HepG2 (cell line): ENCODE results near the gene ALOX5.
"Not testable (repeated sequence)": the region's sequence is repeated elsewhere in the genome, so short reads cannot be mapped to it uniquely, and the experiment has no call there.

ENCODE experiments used
- BHLHE40 ChIP-seq: IDR thresholded peaks from 2 replicates; pipeline ENCODE4 v1.6.1; 2011; ENCODE audit warnings: low read length, improper control_type of control experiment
- CEBPB ChIP-seq: IDR thresholded peaks from 2 replicates; pipeline ENCODE4 v1.6.1; 2011; ENCODE audit warnings: low read depth, low read length, improper control_type of control experiment, borderline replicate concordance
- EP300 ChIP-seq, 3 experiments: sonication (generic) in 1 of 3; formaldehyde crosslinking in 1 of 3; IDR thresholded peaks; 2 replicates each; pipeline versions ENCODE4 v1.5.1 to v1.6.1; 2011 to 2020; ENCODE audit warnings: low read depth in 2 of 3, low read length in 2 of 3, borderline replicate concordance in 1 of 3, improper control_type of control experiment in 1 of 3, mild to moderate bottlenecking in 1 of 3, missing genetic modification reagents in 1 of 3, moderate library complexity in 1 of 3
- ETV6 ChIP-seq: sonication (generic); formaldehyde crosslinking; conservative IDR thresholded peaks from 2 replicates; pipeline ENCODE4 v1.4.0; 2020; ENCODE audit warnings: missing genetic modification reagents
- MXI1 ChIP-seq: IDR thresholded peaks from 3 replicates; pipeline ENCODE4 v1.6.1; 2012; ENCODE audit warnings: low read depth, low read length, inconsistent platforms, borderline replicate concordance
- SALL1 ChIP-seq: sonication (generic); formaldehyde crosslinking; IDR thresholded peaks from 2 replicates; pipeline ENCODE4 v1.8.0; 2022; ENCODE audit warnings: mild to moderate bottlenecking, missing genetic modification reagents
- TCF7L2 ChIP-seq: IDR thresholded peaks from 2 replicates; pipeline ENCODE4 v1.6.1; 2011; ENCODE audit warnings: mild to moderate bottlenecking, low read depth, low read length, moderate library complexity
- ZNF24 ChIP-seq: fragments of 450-650 bp; IDR thresholded peaks from 2 replicates; pipeline ENCODE4 v1.6.1; 2017; ENCODE audit warnings: antibody characterized with exemption, mild to moderate bottlenecking
- ZNF282 ChIP-seq: fragments of 450-650 bp; IDR thresholded peaks from 2 replicates; pipeline ENCODE4 v1.6.1; 2018; ENCODE audit not compliant: partially characterized antibody
- ZNF367 ChIP-seq: sonication (generic); formaldehyde crosslinking; IDR thresholded peaks from 2 replicates; pipeline ENCODE4 v1.4.0; 2020; ENCODE audit warnings: missing genetic modification reagents, borderline replicate concordance
- ZNF605 ChIP-seq: sonication (generic); formaldehyde crosslinking; IDR thresholded peaks from 2 replicates; pipeline ENCODE4 v1.8.0; 2022; ENCODE audit warnings: mild to moderate bottlenecking, missing genetic modification reagents
- TF ChIP-seq, protein P1 (sequence below): sonication (generic); formaldehyde crosslinking; IDR thresholded peaks from 2 replicates; pipeline ENCODE4 v1.5.0; 2020; ENCODE audit warnings: mild to moderate bottlenecking, missing genetic modification reagents, moderate library complexity
- TF ChIP-seq, protein P2 (sequence below): sonication (generic); formaldehyde crosslinking; IDR thresholded peaks from 2 replicates; pipeline ENCODE4 v1.5.0; 2020; ENCODE audit warnings: missing genetic modification reagents

DNA sequence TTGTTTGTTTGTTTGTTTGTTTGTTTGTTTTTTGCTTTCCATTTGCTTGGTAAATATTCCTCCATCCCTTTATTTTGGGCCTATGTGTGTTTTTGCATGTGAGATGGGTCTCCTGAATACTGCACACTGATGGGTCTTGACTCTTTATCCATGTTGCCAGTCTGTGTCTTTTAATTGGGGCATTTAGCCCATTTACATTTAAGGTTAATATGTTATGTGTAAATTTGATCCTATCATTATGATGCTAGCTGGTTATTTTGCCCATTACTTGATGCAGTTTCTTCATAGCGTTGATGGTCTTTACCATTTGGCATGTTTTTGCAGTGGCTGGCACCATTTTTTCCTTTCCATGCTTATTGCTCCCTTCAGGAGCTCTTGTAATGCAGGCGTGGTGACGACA is 42.2 kb upstream of the ALOX5 start:
- not testable (repeated sequence) for TF ChIP-seq ETV6 (CRISPR knock-in tag); ZNF24; TCF7L2; EP300 (IDR thresholded peaks at IDR 0.05; ENCODE audit: low read depth in 2 of 2, low read length in 2 of 2); EP300 (CRISPR knock-in tag; IDR thresholded peaks at IDR 0.05; ENCODE audit: borderline replicate concordance); ZNF367 (CRISPR knock-in tag); CEBPB; MXI1; ZNF605 (CRISPR knock-in tag); SALL1 (CRISPR knock-in tag); ZNF282; BHLHE40
- TF ChIP-seq, protein P1, sequence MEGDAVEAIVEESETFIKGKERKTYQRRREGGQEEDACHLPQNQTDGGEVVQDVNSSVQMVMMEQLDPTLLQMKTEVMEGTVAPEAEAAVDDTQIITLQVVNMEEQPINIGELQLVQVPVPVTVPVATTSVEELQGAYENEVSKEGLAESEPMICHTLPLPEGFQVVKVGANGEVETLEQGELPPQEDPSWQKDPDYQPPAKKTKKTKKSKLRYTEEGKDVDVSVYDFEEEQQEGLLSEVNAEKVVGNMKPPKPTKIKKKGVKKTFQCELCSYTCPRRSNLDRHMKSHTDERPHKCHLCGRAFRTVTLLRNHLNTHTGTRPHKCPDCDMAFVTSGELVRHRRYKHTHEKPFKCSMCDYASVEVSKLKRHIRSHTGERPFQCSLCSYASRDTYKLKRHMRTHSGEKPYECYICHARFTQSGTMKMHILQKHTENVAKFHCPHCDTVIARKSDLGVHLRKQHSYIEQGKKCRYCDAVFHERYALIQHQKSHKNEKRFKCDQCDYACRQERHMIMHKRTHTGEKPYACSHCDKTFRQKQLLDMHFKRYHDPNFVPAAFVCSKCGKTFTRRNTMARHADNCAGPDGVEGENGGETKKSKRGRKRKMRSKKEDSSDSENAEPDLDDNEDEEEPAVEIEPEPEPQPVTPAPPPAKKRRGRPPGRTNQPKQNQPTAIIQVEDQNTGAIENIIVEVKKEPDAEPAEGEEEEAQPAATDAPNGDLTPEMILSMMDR (CRISPR knock-in tag): not testable (repeated sequence)
- TF ChIP-seq, protein P2, sequence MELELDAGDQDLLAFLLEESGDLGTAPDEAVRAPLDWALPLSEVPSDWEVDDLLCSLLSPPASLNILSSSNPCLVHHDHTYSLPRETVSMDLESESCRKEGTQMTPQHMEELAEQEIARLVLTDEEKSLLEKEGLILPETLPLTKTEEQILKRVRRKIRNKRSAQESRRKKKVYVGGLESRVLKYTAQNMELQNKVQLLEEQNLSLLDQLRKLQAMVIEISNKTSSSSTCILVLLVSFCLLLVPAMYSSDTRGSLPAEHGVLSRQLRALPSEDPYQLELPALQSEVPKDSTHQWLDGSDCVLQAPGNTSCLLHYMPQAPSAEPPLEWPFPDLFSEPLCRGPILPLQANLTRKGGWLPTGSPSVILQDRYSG (CRISPR knock-in tag): not testable (repeated sequence)
